Measurements from ENCODE around the gene ATG9A. TPM values are rescaled to one million over a fixed set of nuclear protein-coding genes. Genes with fewer than 3 reads are reported as not detected.

ATG9A gene
- total RNA-seq, 2 donors from 2014 or later, result 21.0 to 27.7 TPM

GRCh38 chr2:219169930-219170654 lies 59.3 kb downstream of the ATG9A start, which contains the start of gene SLC23A3:
Gene SLC23A3, minus strand, starts transcription at chr2:219170029. Its CDS starts 45 bp downstream, at chr2:219169984.
- TF ChIP-seq POLR2A (IDR thresholded peaks at IDR 0.05) (no peak), CTCF (IDR thresholded peaks at IDR 0.05) (no peak)
- Histone ChIP-seq H3K4me3 (no peak within 1 kb of the TSS), H3K4me1 (peaks cover 10% of the 10 kb centered on the region), H3K27ac (no peak within 1 kb of the TSS), H3K9me3 (no peaks in the 10 kb centered on the region), H3K36me3 (replicated peaks in 1 of 2; ENCODE audit: insufficient read depth in 1 of 2, low read depth in 2 of 2) (peaks cover 0 to 11% of the 10 kb centered on the region in 2 donors), H3K27me3 (no peaks in the 10 kb centered on the region)
- intact Hi-C loops (cut with DNase I), result loop anchor here (5.0 to 10.0 kb wide), 3 partner anchors 55 to 205 kb away; partner anchors contain the start of genes ANKZF1 and ATG9A
- no peak for DNase-seq
- WGBS, 2 donors, result 74 to 80% methylated on average over 10 of the region's 10 CpGs
- no peak for ATAC-seq

Other genes with a start within 250 kb of the ATG9A start
- gene FEV, start 244.5 kb downstream of the ATG9A start, total RNA-seq, result not detected
- 10 to 100 TPM; 23.1 to 26.4 TPM for gene CRYBA2, start 236.2 kb downstream of the ATG9A start, total RNA-seq
- gene CFAP65, start 188.1 kb downstream of the ATG9A start, total RNA-seq, result not detected
- gene IHH, start 168.7 kb downstream of the ATG9A start, total RNA-seq, result 1 to 10 TPM in 1 of 2 donors, not detected in 1; 1.0 TPM
- 1 to 10 TPM; 8.9 to 9.3 TPM for gene NHEJ1, start 68.8 kb downstream of the ATG9A start, total RNA-seq
- gene SLC23A3, start 59.6 kb downstream of the ATG9A start, total RNA-seq, result 1 to 10 TPM; 3.1 to 8.2 TPM
- 10 to 100 TPM; 25.7 to 27.4 TPM for gene CNPPD1, start 52.7 kb downstream of the ATG9A start, total RNA-seq
- gene RETREG2, start 51.4 kb downstream of the ATG9A start, total RNA-seq, result 10 to 100 TPM; 41.9 to 43.6 TPM
- gene ZFAND2B, start 22.9 kb downstream of the ATG9A start, total RNA-seq, result 10 to 100 TPM; 36.9 to 43.3 TPM
- gene ABCB6, start 10.7 kb downstream of the ATG9A start, total RNA-seq, result 10 to 100 TPM; 10.5 to 11.7 TPM
- 10 to 100 TPM; 67.5 to 95.3 TPM for gene ANKZF1, start 170 bp upstream of the ATG9A start, total RNA-seq
- gene GLB1L, start 15.8 kb upstream of the ATG9A start, total RNA-seq, result 10 to 100 TPM in 1 of 2 donors, 1 to 10 TPM in 1; 3.1 to 11.2 TPM
- gene STK16, start 15.8 kb upstream of the ATG9A start, total RNA-seq, result 10 to 100 TPM in 1 of 2 donors, 1 to 10 TPM in 1; 8.0 to 16.8 TPM
- not detected for gene TUBA4B, start 23.6 kb upstream of the ATG9A start, total RNA-seq
- gene TUBA4A, start 24.3 kb upstream of the ATG9A start, total RNA-seq, result 10 to 100 TPM; 17.8 to 20.2 TPM
- gene DNAJB2, start 49.7 kb upstream of the ATG9A start, total RNA-seq, result 10 to 100 TPM; 60.3 to 68.0 TPM
- 10 to 100 TPM; 18.7 to 19.8 TPM for gene PTPRN, start 79.8 kb upstream of the ATG9A start, total RNA-seq
- gene RESP18, start 103.1 kb upstream of the ATG9A start, total RNA-seq, result not detected
- gene DNPEP, start 158.3 kb upstream of the ATG9A start, total RNA-seq, result 10 to 100 TPM; 18.4 to 24.7 TPM
- 10 to 100 TPM; 12.7 to 23.1 TPM for gene DES, start 188.7 kb upstream of the ATG9A start, total RNA-seq
- 1 to 10 TPM; 2.9 to 3.6 TPM for gene SPEG, start 205.2 kb upstream of the ATG9A start, total RNA-seq

All from body of pancreas (tissue), 4 donors.